Stimulated activated CD4-positive, alpha-beta T cell treated with anti-CD3 and anti-CD28 coated beads, Interleukin-1b, Interleukin-23, amount 100 ng/mL, for 4 hours (primary cell): Measurements from ENCODE around the gene ZBTB20.

Experiments
- DNase-seq, 2 donors: peaks; one replicate each; pipeline ENCODE4 v3.0.0-alpha.2; 2020; ENCODE audit warnings: low read depth in 2 of 2

The ZBTB20 gene

GRCh38 chr3:114672692-114673447 lies 474.2 kb downstream of the ZBTB20 start:
- DNase-seq, result no peak

- DNase-seq, result no peak
Measured at GRCh38 chr3:114671741-114672510, 475.2 kb downstream of the ZBTB20 start.

GRCh38 chr3:114669614-114670013 lies 477.5 kb downstream of the ZBTB20 start:
- DNase-seq, result no peak

GRCh38 chr3:114668099-114668498 lies 479.0 kb downstream of the ZBTB20 start:
- no peak for DNase-seq

- no peak for DNase-seq
Measured at GRCh38 chr3:114666623-114667022, 480.5 kb downstream of the ZBTB20 start.

GRCh38 chr3:114664006-114664405 lies 483.1 kb downstream of the ZBTB20 start:
- DNase-seq, result no peak

GRCh38 chr3:114660808-114661207 lies 486.3 kb downstream of the ZBTB20 start:
- DNase-seq, result no peak

GRCh38 chr3:114660124-114660523 lies 487.0 kb downstream of the ZBTB20 start:
- no peak for DNase-seq

- DNase-seq, result no peak
Measured at GRCh38 chr3:114659109-114660061, 487.7 kb downstream of the ZBTB20 start.

- DNase-seq, result no peak
Measured at GRCh38 chr3:114651555-114651954, 495.5 kb downstream of the ZBTB20 start.

GRCh38 chr3:114650808-114651207 lies 496.3 kb downstream of the ZBTB20 start:
- no peak for DNase-seq

- no peak for DNase-seq
Measured at GRCh38 chr3:114649331-114649730, 497.8 kb downstream of the ZBTB20 start.

GRCh38 chr3:114646526-114646925 lies 500.6 kb downstream of the ZBTB20 start:
- DNase-seq, result no peak

GRCh38 chr3:114645392-114645791 lies 501.7 kb downstream of the ZBTB20 start:
- DNase-seq, result no peak

- DNase-seq, result no peak
Measured at GRCh38 chr3:114644367-114644766, 502.7 kb downstream of the ZBTB20 start.

- no peak for DNase-seq
Measured at GRCh38 chr3:114642951-114643741, 503.9 kb downstream of the ZBTB20 start.

- no peak for DNase-seq
Measured at GRCh38 chr3:114640126-114640525, 507.0 kb downstream of the ZBTB20 start.

GRCh38 chr3:114639171-114639570 lies 507.9 kb downstream of the ZBTB20 start:
- no peak for DNase-seq

GRCh38 chr3:114635878-114636277 lies 511.2 kb downstream of the ZBTB20 start:
- no peak for DNase-seq

GRCh38 chr3:114634635-114635034 lies 512.5 kb downstream of the ZBTB20 start:
- no peak for DNase-seq

- DNase-seq, result no peak
Measured at GRCh38 chr3:114632757-114633424, 514.2 kb downstream of the ZBTB20 start.
